HG02642 (cell line): ENCODE data around the gene SYTL2.

Experiments used
- ATAC-seq: cut with Tn5 transposase; IDR thresholded peaks from one replicate; pipeline ENCODE4 v1.9.1; 2021; ENCODE audit warnings: mild to moderate bottlenecking; ENCODE audit not compliant: unreplicated experiment, poor library complexity

SYTL2 gene

GRCh38 chr11:85742348-85742747 is 68.6 kb downstream of the SYTL2 start:
- ATAC-seq: no peak

- no peak for ATAC-seq
These were observed 70.2 kb downstream of the SYTL2 start for GRCh38 chr11:85740481-85741400.

DNA sequence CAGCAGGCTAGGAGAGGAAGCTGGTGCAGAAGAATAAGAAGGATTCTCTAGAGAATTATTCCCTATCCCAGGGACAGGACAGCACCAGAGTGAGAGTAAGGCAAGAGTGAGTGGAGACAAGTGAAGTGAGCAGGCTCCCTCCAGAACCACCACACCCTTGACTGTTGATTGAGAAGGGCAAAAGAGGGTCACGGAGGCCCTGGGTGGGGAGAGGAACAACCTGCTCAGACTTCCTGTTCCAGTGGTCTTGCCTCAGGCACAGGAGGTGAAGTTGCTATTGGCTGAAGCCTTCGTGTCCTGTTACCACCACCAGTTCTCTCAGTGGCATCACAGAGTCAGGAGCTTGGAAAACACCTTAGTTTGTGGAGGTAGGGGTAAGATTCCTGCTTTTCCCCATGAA is 73.2 kb downstream of the SYTL2 start:
- ATAC-seq: no peak

GRCh38 chr11:85735876-85736460 is 75.0 kb downstream of the SYTL2 start:
- no peak for ATAC-seq

DNA sequence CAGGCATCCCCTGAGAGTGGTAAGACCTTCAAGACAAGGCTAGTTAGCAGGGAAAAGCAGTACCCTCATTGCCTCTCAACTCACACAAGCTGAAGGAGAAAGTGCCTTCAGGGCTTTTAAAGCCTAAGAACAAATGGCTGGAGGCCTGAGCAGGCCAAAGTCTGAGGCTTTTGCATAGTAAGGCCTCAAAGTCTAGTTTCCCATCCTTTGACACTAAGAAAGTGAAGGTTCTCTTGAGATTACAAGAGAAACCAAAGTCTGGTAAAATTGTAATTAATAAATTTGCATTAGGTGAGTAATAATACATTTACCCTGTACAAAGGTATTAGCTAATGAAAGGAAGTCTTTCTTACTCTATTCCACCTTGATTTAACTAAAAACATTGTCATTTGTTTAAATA is 78.0 kb downstream of the SYTL2 start:
- ATAC-seq: no peak

GRCh38 chr11:85726381-85726780 is 84.6 kb downstream of the SYTL2 start:
- no peak for ATAC-seq

- no peak for ATAC-seq
These were observed 85.3 kb downstream of the SYTL2 start for GRCh38 chr11:85725510-85726258.

GRCh38 chr11:85724748-85725465 is 86.0 kb downstream of the SYTL2 start:
- ATAC-seq: no peak

GRCh38 chr11:85723088-85723487 is 87.9 kb downstream of the SYTL2 start:
- ATAC-seq: no peak

- no peak for ATAC-seq
These were observed 89.8 kb downstream of the SYTL2 start for GRCh38 chr11:85721191-85721590.

DNA sequence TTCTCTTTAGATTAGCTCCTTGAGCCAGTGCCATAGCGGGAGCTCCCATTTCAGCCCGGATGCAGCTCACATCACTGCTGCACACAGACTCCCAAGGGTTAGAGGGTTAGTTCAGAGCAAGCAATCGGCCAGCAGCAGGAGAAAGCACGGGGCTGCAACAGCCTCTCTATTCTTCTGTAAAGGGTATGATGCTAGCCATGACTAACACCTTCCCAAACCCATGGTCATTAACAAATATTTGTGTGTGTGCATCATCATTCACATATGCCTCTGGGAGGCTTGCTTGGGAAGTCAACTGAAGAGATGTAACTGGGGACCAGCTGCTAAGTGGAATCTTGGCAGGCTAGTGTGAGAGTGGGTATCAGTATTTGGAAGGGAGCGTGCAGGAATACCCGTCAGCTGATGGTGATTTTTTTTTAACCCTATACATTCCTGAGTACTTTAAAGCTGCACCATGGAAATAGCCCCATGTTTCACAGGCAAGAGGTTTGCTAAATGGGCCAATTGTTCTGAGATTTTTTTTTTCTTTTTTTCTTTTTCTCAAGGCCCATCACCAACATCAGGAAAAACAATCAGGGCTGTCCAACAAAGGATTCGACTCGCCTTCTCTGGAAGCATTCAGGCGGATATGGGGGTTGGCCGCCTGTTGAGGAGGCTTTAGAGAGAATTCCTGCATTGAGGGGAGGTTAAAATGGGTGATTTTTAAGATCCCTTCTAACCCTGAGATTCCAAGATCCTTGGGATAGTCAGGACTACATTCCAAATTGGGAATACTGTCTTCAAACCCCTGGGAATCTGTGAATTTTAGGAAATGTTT is 91.7 kb downstream of the SYTL2 start:
- ATAC-seq: no peak

DNA sequence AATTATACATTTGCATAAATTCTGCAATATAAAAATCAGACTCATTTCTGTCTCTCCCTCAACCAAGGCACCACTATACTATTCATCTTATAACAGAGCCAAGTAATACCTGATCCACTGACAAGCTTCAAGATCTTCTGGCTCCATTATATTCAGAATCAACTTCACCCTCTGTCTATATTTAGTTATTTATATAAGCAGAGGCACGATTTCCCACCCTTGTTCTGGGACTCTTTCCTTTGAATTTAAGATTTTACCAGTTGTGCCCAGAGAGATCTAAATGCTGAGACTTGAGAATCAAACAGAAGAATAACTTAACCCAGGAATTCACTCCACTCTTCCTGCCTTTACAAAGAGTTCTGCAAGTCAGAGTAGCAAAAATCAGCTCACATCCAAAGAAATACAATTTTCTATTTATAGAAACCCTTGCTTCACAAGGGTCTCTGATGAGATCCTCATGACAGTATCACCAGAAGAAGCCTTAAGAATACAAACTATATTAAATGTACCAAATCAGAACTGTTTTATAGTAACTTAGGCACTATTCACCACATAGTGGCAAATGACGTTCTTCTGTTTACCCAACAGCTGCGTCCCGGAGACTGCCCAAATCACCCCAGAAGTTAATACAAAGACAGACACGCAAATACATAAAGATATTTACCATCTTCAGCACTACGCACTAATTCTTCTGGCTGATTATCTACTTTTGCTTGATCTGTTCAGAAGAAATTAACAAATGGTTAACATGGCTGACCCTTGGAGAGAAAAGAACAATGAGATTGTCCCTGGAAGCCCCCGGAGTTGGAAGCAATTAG is 92.6 kb downstream of the SYTL2 start:
- no peak for ATAC-seq

DNA sequence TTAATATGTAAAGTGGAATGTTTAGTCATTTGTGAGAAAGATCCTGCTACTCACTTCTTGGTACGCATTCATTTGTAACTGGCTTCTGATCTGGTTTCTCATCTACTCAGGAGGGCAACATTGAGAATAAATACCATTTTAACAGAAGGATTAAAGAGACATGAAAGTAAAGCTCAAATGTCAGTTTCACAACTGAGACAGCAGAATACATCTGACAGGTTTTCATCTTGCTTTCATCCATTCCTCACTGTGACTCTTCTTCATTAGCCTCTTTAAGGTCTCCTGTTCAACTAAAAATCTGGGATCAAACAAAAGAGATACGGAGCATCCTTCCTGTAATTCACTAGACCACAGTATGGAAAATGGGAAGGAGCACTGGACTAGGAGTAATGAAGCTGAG is 93.5 kb downstream of the SYTL2 start:
- no peak for ATAC-seq

GRCh38 chr11:85712953-85713352 is 98.0 kb downstream of the SYTL2 start:
- ATAC-seq: no peak

DNA sequence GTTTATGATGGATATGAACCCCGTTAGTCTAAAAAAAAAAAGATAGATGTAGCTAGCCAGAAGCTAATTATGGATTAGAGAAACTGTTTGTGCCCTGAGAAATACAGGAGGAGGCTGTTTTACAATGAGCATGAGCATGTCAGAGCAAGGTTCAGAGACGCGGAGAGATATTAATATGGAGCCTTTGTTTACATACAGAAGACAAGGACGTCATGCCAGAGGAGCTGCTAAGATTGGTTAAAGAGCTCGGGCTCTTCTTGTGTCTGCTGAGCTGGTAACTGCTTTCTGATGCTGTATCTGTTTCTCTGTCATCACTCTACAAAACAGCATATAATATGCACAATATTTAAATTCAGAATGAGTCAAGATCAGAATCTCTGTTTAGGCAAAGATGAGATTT is 100.0 kb downstream of the SYTL2 start:
- no peak for ATAC-seq

- no peak for ATAC-seq
These were observed 100.8 kb downstream of the SYTL2 start for GRCh38 chr11:85709941-85710702.

DNA sequence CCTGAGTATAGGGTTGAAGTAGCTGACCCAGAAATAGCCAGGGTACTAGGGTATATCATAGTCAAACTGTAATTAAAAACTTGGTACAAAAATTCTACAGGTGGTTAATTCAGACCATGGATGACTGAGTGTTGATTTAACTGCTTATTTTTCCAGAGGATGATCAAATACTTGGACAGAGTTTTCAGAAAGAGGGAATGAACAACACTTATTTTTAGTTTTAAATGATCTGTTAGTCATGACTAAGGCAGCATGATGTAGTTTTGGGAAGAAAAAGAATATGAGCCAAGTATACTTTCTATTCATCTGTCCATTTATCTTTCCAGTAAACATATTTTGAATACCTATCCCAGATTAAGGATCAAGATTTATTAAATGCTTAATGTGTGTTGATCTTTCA is 105.1 kb downstream of the SYTL2 start:
- ATAC-seq: no peak

GRCh38 chr11:85704967-85705366 is 106.0 kb downstream of the SYTL2 start:
- ATAC-seq: no peak
